ENCODE data around the gene RGL3. TPM values are rescaled to one million over a fixed set of nuclear protein-coding genes. Genes with fewer than 3 reads are reported as not detected.
"Not testable (repeated sequence)": the region's sequence is repeated elsewhere in the genome, so short reads cannot be mapped to it uniquely, and the experiment has no call there.

Gene RGL3
- total RNA-seq, 1 donor from 2014 or later: 33.4 TPM

DNA sequence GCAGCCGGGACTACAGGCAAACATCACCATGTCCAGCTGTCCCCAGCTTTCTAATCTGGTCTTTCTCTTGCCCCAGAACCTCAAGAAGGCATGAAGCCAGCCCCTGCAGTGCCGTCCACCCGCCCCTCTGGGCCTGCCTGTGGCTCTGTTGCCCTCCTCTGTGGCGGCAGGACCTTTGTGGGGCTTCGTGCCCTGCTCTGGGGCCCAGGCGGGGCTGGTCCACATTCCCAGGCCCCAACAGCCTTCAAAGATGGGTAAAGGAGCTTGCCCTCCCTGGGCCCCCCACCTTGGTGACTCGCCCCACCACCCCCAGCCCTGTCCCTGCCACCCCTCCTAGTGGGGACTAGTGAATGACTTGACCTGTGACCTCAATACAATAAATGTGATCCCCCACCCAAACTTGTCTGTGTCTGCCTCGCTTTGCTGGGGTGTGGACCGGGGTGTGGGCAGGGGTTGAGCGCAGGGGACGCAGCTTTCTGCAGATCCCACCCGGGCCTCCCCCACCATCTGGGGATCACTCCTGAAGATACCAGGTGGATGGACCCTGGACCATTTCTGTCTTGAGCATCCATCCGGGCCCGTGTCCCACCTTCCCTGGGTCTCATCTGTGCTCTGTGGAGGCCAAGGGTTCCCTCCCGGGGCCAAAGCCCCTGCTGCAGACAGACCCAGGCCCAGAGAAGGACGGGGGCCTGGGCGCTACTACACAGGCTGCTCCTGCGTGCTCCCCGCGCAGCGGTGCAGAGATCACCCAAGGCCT lies 31.6 kb upstream of the RGL3 start:
- no peak for DNase-seq (ENCODE audit: low spot score)
- ATAC-seq: no peak

DNA sequence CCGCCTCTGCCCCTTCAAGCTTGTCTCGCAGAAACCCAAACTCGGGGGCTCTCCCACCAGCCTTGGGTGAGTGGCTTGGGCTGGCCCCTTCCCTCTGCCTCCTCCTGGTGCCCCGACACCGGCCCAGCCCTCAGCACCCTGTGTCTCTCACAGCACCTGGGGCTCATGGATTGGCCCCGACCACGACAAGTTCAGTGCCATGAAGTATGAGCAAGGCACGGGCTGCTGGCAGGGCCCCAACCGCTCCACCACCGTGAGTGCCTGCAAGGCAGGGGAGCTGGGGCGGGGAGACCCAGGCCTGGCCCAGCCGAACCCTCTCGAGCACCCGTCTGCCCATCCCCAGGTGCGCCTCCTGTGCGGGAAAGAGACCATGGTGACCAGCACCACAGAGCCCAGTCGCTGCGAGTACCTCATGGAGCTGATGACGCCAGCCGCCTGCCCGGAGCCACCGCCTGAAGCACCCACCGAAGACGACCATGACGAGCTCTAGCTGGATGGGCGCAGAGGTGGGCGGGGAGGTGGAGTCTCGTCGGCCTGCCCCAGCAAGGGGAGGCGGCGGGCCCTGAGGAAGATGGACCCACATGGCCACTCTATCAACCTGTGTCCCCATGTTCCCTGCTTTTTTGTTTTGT lies 29.9 kb upstream of the RGL3 start:
- DNase-seq (ENCODE audit: low spot score) (no peak), ATAC-seq (no peak)

DNA sequence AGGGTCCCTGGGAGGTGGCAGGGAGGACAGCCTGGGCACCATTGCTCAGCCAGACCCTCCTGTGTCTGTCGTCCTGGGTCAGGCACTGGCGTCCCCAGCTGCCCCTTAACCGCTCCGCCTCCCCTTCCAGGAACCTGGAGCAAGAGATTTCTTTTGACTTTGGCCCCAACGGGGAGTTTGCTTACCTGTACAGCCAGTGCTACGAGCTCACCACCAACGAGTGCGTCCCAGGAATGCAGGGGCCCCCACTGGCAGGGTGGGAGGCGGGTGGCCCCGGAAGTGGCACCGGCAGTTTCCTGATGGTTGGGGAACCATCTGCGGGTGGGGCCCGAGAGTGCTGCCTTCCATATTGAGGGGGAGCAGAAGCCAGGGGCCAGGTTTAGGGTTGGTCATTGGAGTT lies 29.3 kb upstream of the RGL3 start:
- DNase-seq (ENCODE audit: low spot score): no peak

DNA sequence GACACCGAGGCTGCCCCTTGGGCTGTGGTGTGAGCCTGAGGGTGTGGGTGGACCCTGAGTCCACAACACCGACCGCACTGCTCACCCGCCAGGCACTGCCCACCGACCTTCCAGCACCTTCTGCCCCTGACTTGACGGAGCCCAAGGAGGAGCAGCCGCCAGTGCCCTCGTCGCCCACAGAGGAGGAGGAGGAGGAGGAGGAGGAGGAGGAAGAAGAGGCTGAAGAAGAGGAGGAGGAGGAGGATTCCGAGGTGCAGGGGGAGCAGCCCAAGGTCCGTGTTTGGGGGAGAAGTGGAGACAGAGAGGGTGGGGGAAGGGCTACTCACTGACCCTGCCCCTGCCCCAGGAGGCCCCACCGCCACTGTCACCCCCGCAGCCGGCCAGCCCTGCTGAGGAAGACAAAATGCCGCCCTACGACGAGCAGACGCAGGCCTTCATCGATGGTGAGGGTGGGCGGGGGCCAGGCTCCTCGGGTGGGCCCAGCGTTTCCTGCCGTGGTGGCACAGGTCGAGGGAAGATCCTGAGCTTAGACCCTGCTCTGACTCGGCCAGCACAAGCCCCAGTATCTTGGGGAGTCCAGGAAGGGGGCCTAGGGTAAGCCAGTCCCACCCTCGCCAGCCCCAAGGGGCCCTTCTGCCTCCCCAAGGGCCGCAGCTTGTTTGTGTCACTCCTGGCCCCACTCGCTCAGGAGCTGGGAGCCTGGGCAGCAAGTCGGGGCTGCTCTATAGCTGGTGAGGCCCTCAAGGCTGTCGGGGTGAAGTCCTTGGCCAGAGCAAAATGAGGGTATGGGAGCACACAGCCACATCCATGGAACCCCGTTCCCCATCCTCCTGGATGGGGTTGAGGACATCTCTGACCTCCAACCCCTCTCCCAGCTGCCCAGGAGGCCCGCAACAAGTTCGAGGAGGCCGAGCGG lies 28.5 kb upstream of the RGL3 start:
- ATAC-seq: no peak
- no peak for DNase-seq (ENCODE audit: low spot score)

More for the DNA sequence above, 29.3 kb upstream of the RGL3 start:
- no peak for ATAC-seq

DNA sequence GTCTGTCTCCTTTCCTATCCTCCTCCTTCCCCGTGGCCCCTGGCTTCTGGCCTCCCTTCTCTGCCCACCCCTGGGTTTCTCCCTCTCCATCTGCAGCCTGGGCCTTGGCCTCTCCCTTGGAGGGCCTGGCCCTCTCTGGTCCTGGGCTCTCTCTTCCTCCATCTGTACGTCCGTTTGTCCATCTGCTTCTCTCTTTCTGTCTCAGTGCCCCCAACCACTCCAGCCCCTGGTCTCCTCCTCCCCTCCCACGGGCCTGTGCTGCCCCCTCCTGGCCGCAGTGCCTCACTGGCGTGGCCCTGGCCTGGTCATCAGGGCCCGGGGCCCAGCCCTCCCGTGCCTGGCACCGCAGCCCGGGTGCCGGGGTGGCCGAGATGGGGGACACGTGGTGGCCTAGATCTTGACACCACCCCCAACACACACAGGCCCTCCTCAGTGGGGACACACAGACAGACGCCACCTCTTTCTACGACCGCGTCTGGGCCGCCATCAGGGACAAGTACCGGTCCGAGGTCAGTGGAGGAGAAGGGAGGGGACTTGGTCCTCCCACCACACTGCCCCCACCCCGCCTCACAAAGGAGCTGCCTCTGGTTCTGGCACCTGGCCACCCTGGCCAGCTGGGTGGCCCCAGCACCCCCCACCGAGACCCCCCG lies 27.7 kb upstream of the RGL3 start:
- DNase-seq (ENCODE audit: low spot score): peak; percentile 54

DNA sequence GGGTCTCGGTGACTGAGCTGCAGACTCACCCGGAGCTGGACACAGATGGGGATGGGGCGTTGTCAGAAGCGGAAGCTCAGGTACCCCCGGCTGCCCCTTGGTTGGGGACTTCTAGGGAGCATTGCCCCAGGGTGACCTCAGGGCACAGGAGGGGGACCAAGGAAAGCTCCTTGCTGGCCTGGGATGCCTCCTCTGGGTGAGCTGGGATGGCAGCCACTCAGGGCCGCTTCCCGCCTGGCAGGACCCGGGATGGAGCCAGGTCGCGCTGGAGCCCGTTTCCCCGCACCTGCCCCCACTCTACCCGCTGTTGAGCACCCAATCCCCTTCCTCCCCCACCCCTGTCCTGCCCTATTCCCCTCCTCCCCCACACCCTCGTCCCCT lies 27.1 kb upstream of the RGL3 start:
- DNase-seq (ENCODE audit: low spot score) (no peak), ATAC-seq (peak; percentile 15)

More for the DNA sequence above, 27.7 kb upstream of the RGL3 start:
- peak; percentile 76 for ATAC-seq

DNA sequence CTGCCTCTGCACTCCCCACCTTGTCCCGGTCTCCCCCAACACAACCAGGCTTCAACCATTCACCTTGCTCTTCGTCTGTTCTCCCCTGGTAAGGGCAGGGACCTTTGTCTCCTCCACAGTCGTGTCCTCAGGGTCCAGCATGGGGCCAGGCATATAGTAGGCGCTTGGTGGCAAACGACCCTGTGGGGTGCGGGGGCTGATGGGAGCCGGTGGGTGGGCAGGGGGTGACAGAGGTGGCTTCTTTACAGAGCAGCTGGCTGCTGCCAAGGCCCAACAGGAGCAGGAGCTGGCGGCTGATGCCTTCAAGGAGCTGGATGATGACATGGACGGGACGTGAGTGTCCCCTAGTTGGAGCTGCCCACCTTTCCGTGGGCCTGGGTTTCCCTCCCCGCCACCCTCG lies 26.0 kb upstream of the RGL3 start:
- no peak for ATAC-seq
- no peak for DNase-seq (ENCODE audit: low spot score)

DNA sequence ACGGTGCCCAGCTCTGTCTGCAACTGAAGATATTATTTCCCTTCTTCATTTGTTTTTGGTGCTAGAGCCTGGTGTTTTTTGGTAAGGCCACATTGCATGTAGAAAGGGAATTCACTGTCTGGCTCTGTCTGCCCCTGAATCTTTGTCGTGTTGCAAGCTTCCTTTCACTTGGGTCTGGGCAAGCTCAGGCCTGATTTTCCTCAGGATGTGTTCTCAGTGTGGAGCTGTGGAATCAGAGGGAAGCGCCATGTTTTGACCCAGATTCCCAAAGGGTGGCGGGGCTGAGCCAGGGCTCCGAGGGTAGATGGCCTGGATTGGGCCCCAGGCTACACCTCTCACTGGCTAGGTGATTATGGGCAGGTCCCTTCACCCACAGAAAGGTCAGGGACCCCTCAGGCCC lies 24.9 kb upstream of the RGL3 start:
- DNase-seq (ENCODE audit: low spot score) (no peak), ATAC-seq (no peak)

DNA sequence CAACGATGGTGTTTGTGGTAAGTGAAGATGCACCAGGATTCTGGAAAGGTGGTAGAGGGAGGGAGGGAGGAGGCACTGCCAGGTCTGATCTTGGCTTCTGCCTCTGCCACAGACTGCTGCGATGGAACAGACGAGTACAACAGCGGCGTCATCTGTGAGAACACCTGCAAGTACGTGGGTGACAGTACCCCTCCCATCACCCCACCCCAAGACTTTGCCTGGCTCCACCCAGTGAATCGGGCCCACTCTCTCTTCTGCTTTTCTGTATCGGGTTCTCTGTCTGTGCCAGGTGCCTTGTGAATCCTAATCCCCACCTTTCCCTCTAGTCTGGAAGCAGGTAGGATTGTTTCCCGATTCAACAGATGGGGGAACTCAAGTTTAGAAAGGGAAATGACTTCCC lies 18.8 kb upstream of the RGL3 start:
- ATAC-seq: no peak
- DNase-seq (ENCODE audit: low spot score): no peak

DNA sequence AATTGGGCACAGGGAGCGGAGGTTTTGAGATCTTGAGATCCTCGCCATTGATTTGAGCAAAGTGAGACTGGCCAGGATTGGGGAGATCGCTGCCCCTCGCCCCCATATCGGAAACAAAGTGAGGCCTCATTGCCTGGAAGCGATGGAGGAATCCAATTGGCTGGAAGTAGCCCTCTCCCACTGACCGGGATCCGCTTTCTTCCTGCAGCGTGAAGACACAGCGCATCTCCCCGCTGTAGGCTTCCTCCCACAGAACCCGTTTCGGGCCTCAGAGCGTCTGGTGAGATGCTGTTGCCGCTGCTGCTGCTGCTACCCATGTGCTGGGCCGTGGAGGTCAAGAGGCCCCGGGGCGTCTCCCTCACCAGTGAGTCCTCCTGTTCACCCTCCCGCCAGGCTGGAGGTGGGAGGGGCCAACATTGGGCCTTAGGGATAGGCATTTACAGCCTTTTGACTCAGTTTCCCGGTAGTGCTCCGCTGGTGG lies 16.8 kb upstream of the RGL3 start:
- DNase-seq (ENCODE audit: low spot score) (no peak), ATAC-seq (peak; percentile 2)

DNA sequence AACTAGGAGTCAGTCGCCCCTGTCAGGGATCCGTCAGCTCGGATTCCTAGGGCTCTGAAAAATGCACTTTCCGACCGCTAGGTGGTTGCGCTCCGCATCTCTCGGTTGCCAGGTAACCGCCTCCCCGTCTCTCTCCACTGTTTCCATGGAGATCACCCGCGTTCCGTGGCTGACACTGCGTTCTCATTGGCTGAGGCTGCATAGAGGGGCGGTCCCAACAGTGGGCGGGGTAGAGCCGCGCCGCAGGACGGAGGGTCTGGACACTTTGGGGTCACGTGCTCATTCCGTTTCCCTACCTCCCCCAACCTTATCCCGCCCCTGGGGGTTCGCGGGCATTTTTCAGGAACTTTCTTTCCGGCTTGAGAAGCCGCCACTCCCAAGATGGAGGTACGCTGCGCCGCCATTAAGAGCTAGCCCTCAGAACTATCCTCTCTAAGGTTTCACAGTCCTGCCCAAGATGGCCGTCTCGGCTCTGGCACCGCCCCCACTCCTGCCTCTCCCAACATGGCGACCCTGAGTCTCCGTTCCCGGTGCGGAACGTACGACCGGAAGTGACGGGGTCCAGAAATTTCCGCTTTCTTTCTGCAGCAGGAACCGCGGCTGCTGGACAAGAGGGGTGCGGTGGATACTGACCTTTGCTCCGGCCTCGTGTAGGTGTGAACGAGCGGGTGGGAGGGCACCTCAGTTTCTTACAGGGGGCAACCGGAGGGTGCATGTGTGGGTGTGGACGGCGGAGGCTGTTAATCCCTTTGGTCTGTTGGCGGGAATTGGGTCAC lies 16.1 kb upstream of the RGL3 start, which contains the start of the genes ODAD3 and PRKCSH:
Gene ODAD3, minus strand, starts transcription at position 65 of the 776 bp plus-strand sequence. CDS start 105 bp downstream, outside the sequence.
Gene PRKCSH, plus strand, starts transcription at position 579 of the 776 bp plus-strand sequence. CDS start 483 bp downstream, outside the sequence.
- ATAC-seq: peak; percentile 93
- peak; percentile 99 for DNase-seq (ENCODE audit: low spot score)

DNA sequence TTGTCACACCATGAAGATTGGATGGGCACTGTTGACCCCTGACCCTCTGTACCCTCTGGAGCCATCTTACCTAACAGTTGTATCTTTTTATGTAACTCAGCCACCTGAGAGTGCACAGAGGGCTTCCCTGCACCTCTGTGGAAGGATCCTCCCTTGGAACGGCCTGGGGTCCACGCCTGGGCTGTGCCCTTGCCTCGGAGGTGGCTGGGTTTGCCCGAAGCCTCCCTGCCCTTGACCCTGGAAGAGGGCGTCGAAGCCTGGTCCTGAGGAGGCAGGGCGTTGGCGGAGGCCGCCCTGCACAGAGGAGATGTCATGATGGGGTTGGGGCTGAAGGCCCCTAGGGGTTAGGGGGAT lies 15.6 kb upstream of the RGL3 start:
- ATAC-seq: peak; percentile 4

DNA sequence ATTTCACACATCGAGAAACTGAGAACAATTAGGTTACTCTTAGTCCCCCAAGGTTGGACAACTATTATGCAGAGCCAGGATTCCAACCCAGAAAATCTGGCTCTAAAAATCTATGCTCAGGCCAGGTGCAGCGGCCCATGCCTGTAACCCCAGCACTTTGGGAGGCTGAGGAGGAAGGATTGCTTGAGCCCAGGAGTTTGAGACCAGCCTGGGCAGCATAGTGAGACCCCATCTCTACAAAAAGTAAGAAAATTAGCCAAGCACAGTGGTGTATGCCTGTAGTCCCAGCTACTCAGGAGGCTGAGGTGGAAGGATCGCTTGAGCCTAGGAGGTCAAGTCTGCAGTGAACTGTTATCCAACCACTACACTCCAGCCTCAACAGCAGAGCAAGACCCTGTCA lies 14.4 kb upstream of the RGL3 start:
- not testable (repeated sequence) for DNase-seq (ENCODE audit: low spot score); ATAC-seq

More for the DNA sequence above, 15.6 kb upstream of the RGL3 start:
- DNase-seq (ENCODE audit: low spot score): no peak

DNA sequence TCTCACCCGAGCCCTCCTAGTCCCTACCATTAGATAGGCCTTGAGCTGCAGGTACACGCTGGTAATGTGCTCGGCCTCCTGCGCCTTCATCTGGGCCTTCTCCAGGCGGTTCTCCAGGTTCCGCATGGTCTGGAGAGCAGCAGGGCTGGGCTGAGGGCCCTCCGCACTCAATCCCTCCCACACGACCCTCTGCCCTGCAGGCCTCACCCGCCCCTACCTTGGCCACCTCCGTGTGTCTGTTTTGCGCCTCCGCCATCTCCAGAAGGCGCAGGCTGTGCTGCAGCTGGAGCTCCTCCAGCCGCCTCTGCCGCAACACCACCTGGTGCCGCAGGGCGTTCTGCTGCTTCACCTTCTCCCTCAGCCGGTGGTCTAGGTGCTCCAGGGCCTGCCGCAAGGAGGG lies 7.5 kb upstream of the RGL3 start:
- ATAC-seq: no peak

DNA sequence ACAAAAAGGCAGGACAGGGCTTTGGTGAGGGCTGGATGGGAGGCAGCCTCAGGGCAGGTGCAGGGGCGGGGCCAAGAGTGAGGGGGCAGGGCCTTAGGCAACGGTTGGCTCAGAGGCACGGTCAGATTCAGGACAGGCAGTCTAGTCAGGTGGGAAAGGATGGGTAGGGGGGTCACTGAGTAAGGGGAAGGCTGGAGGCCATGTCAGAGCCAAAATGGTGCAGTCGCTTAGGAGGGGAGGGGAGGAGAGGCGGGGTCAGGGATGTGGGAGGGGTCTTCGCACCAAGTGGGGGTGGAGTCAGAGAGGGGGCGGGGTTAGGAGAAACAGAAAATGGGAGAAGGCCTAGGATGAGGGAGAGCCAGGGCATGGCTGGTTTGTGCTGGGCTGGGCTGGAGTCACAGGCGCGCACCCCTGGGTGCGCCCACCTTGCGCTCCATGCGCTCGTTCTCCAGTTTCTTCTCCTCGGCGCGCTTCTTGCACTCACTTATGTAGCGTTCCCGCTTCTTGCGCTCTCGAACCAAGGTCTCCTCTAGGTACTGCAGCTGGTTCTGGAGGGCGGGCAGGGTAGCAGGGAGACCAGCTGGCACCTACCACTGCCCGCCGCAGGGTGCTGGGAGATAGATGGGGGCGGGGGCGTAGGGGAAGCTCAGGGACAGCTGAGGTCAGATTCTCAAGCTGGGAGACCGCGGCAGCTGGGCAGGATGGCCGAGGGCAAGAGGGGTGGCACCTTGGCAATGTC lies 6.8 kb upstream of the RGL3 start:
- DNase-seq (ENCODE audit: low spot score) (no peak), ATAC-seq (no peak)

More for the DNA sequence above, 7.5 kb upstream of the RGL3 start:
- no peak for DNase-seq (ENCODE audit: low spot score)

DNA sequence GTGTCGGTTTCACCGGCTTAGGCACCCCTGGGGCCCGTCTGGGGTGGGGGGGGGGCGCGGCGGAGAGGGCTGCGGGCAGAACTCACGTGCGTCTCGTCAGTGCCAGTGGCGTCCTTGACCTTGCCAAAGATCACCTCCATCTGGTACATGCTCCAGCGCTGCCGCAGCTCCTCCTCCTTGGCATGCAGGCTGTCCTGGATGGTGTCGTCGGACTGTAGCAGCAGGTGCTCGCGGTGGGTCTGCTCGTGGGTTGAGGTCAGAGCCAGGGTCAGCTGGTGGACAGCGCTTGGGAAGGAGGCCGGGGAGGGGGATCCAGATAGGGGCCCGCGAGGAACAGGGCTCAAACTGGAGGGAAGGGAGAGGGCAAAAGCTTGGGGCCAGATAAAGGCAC lies 4.7 kb upstream of the RGL3 start:
- no peak for DNase-seq (ENCODE audit: low spot score)

DNA sequence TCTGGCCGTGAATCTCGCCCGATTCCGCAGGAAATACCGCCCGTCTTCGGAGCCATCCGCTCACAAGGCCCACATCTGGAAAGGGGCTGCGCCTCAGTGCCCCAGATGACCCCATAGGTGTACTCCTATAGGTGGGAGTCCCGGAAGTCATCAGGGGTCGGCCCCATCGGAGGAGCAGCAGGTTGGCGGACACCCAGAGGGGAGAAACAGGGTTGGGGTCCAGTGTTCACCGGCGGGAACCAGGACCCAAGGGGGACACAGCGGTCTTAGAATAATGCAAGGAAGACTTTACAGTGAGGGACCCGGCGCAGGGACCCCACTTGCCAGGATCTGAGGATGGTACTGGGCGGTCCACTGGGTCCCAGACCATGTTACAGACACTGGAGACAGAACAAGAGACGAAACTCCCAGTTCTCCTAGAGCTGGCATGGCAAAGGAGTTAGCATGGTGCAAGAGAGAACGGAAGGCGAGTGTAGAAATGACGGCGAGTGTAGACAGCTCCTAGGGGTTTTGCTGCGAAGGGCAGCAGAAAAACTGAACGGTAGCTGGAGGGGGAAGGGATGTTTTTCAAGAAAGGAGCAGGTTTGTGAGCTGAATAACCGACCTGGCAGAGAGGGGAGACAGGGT lies 4.2 kb upstream of the RGL3 start:
- DNase-seq (ENCODE audit: low spot score): no peak
- ATAC-seq: no peak

More for the DNA sequence above, 4.7 kb upstream of the RGL3 start:
- ATAC-seq: peak; percentile 18

DNA sequence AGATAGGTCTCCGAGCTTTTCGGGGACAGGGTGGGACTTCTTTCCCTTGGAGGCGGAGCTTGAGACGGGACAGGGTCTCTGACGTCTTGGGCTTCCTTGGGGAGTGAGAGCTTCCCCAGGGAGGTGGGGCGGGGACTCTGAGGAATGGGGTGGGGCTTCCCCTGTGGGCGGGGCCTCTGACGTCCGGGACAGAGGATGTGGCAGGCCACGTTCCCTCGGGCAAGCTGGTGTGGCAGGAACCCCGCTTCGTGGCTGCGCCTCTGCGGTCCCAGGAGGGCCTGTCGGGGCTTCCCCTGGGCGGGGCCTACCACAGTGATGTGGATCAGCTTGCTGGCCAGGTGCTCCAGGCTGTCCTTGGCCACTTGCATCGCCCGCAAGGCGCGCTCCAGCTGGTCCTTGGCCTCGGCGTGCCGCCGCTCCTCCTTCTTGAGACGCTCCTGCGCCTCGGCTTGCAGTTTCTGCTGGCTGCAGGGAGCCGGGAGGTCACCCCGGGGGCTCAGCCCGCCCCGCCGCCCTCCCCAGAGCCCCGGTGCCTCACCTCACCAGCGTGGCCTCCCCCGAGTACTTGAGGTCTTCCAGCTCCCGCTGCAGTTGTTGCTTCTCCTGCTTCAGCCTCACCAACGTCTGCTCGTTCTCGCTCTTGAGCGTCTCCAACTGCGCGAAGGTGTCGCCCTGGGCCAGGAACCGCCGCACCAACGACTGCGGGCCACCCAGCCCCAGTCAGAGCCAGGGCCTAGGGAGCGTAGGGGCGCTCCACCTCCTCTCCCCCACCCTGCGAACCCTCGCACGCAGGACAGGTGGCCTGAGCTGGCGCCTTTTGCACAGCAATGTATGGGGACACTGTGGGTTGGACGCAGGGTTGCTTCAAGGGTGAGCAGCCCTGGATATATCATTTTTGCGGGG lies 3.3 kb upstream of the RGL3 start:
- ATAC-seq (peak; percentile 49), DNase-seq (ENCODE audit: low spot score) (peak; percentile 77)

All from left lobe of liver (tissue), 2 donors.